IgD-negative memory B cell (primary cell): ENCODE data around the gene KRT31. TPM values are rescaled to one million over a fixed set of nuclear protein-coding genes. Genes with fewer than 3 reads are reported as not detected.
"Not testable (repeated sequence)": the region's sequence is repeated elsewhere in the genome, so short reads cannot be mapped to it uniquely, and the experiment has no call there.

Source experiments
- H3K27ac Mint-ChIP-seq, 3 donors: one replicate each; pipeline ENCODE4 v1.8.0; 2020 to 2022; ENCODE audit warnings: mild to moderate bottlenecking in 3 of 3, mixed read lengths in 3 of 3, moderate library complexity in 1 of 3
- H3K27me3 Mint-ChIP-seq: one replicate; pipeline ENCODE4 v1.8.0; 2021; ENCODE audit warnings: mixed read lengths
- H3K36me3 Mint-ChIP-seq: one replicate; pipeline ENCODE4 v1.8.0; 2020; ENCODE audit warnings: mild to moderate bottlenecking, mixed read lengths
- H3K4me1 Mint-ChIP-seq, 3 donors: one replicate each; pipeline ENCODE4 v1.8.0; 2020 to 2022; ENCODE audit warnings: mixed read lengths in 3 of 3, mild to moderate bottlenecking in 1 of 3
- H3K4me3 Mint-ChIP-seq, 4 donors: one replicate each; pipeline ENCODE4 v1.8.0; 2020 to 2022; ENCODE audit warnings: mild to moderate bottlenecking in 4 of 4, mixed read lengths in 4 of 4, moderate library complexity in 3 of 4
- H3K9me3 Mint-ChIP-seq, 3 donors: one replicate each; pipeline ENCODE4 v1.8.0; 2020 to 2021; ENCODE audit warnings: mixed read lengths in 3 of 3, mild to moderate bottlenecking in 1 of 3
- polyA plus RNA-seq: library from polyadenylated mRNA; unstranded; fragments of 300-500 nt; fragmentation: Illumina TruSeq; gene quantifications from one replicate; pipeline ENCODE4 v1.2.3, GENCODE V29; 2021

The KRT31 gene
- polyA plus RNA-seq, 1 donor from 2014 or later: not detected

DNA sequence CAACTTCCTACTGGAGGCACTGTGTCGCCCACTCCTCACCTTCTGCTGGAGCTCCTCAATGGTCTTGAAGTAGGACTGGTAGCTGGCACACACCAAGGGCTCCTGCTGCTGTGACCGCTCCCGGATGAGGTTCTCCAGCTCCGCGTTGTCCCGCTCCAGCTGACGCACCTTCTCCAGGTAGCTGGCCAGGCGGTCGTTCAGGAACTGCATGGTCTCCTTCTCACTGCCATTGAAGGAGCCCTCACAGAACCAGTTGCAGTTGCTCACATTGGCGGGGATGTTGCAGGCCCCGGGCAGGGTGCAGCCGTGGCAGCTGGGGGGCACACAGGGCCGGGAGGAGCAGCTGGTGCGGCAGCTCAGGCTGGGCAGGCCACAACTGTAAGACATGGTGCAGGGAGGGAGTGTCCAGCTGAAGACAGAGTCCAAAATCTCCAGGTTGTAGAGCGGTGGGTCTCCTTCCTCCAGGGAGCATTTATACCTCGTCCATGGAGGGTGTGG lies 47.0 kb downstream of the KRT31 start, which contains the start of gene KRT33A:
Gene KRT33A (minus strand): TSS at position 448 of the 498 bp plus-strand sequence. CDS start 61 bp downstream, at position 387.
- not testable (repeated sequence) for H3K27me3 Mint-ChIP-seq

DNA sequence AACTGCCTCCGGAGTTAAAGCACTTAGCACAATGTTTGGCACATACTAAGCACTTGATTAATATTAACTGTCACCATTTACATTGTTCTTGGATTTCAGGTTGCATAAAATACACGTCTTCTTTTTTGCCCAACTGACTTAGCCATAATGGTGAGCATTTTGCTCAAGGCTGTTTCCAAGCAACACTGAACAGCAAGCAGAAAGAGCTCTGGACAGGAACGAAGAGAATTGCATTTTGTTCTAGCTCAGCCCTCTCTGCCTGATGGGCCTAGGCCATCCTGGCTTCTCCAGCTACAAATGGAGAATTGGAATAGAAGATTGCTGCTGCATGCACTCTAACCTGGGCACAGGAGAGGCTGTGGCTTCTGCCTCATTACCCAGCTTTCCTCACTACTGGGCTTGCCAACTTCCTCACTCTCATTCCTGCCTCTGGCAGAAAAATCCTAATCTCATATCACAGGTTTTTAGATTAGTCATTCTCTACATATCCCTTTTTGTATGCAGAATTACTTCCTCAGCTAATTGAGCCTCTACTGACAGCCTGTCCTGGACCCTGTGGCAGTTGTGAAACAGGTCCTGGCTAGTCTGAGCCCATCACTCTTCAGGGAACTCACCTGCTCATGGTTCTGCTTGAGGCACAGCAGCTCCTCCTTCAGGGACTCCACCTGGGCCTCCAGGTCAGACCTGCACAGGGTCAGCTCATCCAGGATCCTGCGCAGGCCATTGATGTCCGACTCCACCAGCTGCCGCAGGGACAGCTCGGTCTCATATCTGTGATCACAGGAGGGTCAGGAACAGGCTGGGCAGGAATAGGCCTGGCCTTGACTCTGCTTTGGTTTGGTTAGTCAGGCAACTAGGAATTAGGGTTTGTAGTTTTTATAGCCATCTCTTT lies 49.3 kb downstream of the KRT31 start:
- Mint-ChIP-seq H3K4me1 (no peaks in the 10 kb centered on the region), H3K27ac (no peak overlapping the region), H3K4me3 (no peak overlapping the region), H3K27me3 (peaks cover 8% of the 10 kb centered on the region), H3K36me3 (no peaks in the 10 kb centered on the region), H3K9me3 (peaks cover 4 to 5% (median 4%) of the 10 kb centered on the region in 3 donors)

More for the DNA sequence above, 47.0 kb downstream of the KRT31 start, which contains the start of gene KRT33A:
- H3K4me1 Mint-ChIP-seq, H3K36me3 Mint-ChIP-seq, H3K4me3 Mint-ChIP-seq, H3K9me3 Mint-ChIP-seq: not testable (repeated sequence)
- peak within 1 kb of the TSS in 1 of 3 donors; percentile 1 for H3K27ac Mint-ChIP-seq

DNA sequence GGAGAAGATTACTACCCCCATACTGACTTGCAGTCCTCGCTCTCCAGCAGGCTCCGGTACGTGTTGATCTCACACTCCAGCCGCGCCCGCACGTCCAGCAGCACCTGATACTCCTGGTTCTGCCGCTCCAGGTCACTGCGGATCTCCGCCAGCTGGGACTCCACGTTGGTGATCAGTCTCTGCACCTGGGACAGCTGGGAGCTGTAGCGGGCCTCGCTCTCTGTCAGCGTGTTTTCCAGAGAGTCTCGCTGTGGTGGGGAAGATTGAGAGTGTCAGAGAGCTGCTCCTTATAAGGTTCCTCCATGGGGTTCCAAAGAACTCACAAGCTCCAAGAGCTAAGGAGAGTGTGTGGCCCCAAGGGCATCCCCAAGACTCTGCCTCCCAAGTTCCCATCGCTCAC lies 51.0 kb downstream of the KRT31 start:
- not testable (repeated sequence) for H3K27ac Mint-ChIP-seq, H3K4me3 Mint-ChIP-seq

DNA sequence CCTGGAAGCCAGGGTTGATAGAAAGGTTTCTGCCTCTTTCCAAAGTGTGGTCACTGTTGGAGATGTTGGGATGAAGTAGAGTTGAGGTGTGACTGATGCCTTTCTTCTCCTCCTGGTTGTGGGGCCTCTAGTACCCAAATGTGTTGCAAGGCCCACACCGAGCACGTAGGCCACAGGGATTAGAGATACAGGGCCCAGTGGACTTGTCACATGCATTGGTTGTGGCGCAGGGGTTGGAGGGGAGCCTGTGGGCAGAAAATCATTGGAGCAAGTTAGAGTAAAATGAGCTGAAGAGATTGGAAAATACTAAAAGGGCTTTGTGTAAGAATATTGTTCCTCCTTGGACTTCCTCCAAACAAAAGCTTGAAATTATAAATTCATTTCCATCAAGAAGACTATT lies 51.4 kb downstream of the KRT31 start:
- H3K4me1 Mint-ChIP-seq: peaks cover 0 to under 1% (median 0%) of the 10 kb centered on the region in 3 donors
- no peaks in the 10 kb centered on the region for H3K36me3 Mint-ChIP-seq
- no peak overlapping the region for H3K4me3 Mint-ChIP-seq
- peaks cover 4 to 19% (median 11%) of the 10 kb centered on the region in 3 donors for H3K9me3 Mint-ChIP-seq
- no peak overlapping the region for H3K27ac Mint-ChIP-seq
- H3K27me3 Mint-ChIP-seq: peaks cover 5% of the 10 kb centered on the region

More for the DNA sequence above, 51.0 kb downstream of the KRT31 start:
- not testable (repeated sequence) for H3K27me3 Mint-ChIP-seq, H3K4me1 Mint-ChIP-seq, H3K36me3 Mint-ChIP-seq
- peaks cover 4 to 19% (median 11%) of the 10 kb centered on the region in 3 donors for H3K9me3 Mint-ChIP-seq

Other genes with a start within 250 kb of the KRT31 start
- gene KRTAP4-5, start 247.8 kb downstream of the KRT31 start, polyA plus RNA-seq: not detected
- gene KRTAP4-4, start 236.9 kb downstream of the KRT31 start, polyA plus RNA-seq: not detected
- gene KRTAP4-3, start 229.4 kb downstream of the KRT31 start, polyA plus RNA-seq: not detected
- not detected for gene KRTAP4-2, start 219.4 kb downstream of the KRT31 start, polyA plus RNA-seq
- not detected for gene KRTAP4-1, start 212.7 kb downstream of the KRT31 start, polyA plus RNA-seq
- not detected for gene KRTAP9-1, start 207.7 kb downstream of the KRT31 start, polyA plus RNA-seq
- gene KRTAP9-2, start 171.0 kb downstream of the KRT31 start, polyA plus RNA-seq: not detected
- not detected for gene KRTAP9-3, start 165.2 kb downstream of the KRT31 start, polyA plus RNA-seq
- not detected for gene KRTAP9-8, start 159.6 kb downstream of the KRT31 start, polyA plus RNA-seq
- not detected for gene KRTAP9-4, start 147.9 kb downstream of the KRT31 start, polyA plus RNA-seq
- not detected for gene KRTAP9-9, start 142.2 kb downstream of the KRT31 start, polyA plus RNA-seq
- not detected for gene KRTAP9-6, start 132.2 kb downstream of the KRT31 start, polyA plus RNA-seq
- not detected for gene KRTAP9-7, start 121.9 kb downstream of the KRT31 start, polyA plus RNA-seq
- gene KRTAP29-1, start 94.8 kb downstream of the KRT31 start, polyA plus RNA-seq: not detected
- not detected for gene KRTAP16-1, start 88.3 kb downstream of the KRT31 start, polyA plus RNA-seq
- gene KRTAP17-1, start 81.9 kb downstream of the KRT31 start, polyA plus RNA-seq: not detected
- gene KRT33A, start 46.8 kb downstream of the KRT31 start, polyA plus RNA-seq: not detected
- not detected for gene KRT33B, start 27.8 kb downstream of the KRT31 start, polyA plus RNA-seq
- gene KRT34, start 15.3 kb downstream of the KRT31 start, polyA plus RNA-seq: not detected
- gene KRT37, start 27.0 kb upstream of the KRT31 start, polyA plus RNA-seq: not detected
- gene KRT38, start 43.4 kb upstream of the KRT31 start, polyA plus RNA-seq: not detected
- not detected for gene KRT32, start 69.8 kb upstream of the KRT31 start, polyA plus RNA-seq
- gene KRT35, start 83.5 kb upstream of the KRT31 start, polyA plus RNA-seq: not detected
- gene KRT36, start 92.3 kb upstream of the KRT31 start, polyA plus RNA-seq: not detected
- gene KRT13, start 108.0 kb upstream of the KRT31 start, polyA plus RNA-seq: not detected
- gene KRT15, start 121.3 kb upstream of the KRT31 start, polyA plus RNA-seq: not detected
- not detected for gene KRT19, start 130.7 kb upstream of the KRT31 start, polyA plus RNA-seq
- gene KRT9, start 174.5 kb upstream of the KRT31 start, polyA plus RNA-seq: not detected
- not detected for gene KRT14, start 189.3 kb upstream of the KRT31 start, polyA plus RNA-seq
- gene KRT16, start 215.2 kb upstream of the KRT31 start, polyA plus RNA-seq: not detected
- not detected for gene KRT17, start 227.0 kb upstream of the KRT31 start, polyA plus RNA-seq